Trophoblast cell (in vitro differentiated cells and primary cell): ENCODE measurements around the gene TUT1.

Experiments used
- DNase-seq, 2 donors: peaks; one replicate each; pipeline ENCODE4 v3.0.0-alpha.2; 2016
- H2AFZ ChIP-seq: 2 replicates; pipeline ENCODE4 v1.6.1; 2013; ENCODE audit warnings: low read length, moderate library complexity, mild to moderate bottlenecking; ENCODE audit not compliant: insufficient read depth, poor library complexity
- H2AK5ac ChIP-seq: 2 replicates; pipeline ENCODE4 v1.6.1; 2013; ENCODE audit warnings: mild to moderate bottlenecking, low read length
- H2BK120ac ChIP-seq: 2 replicates; pipeline ENCODE4 v1.6.1; 2013; ENCODE audit warnings: low read length, mild to moderate bottlenecking, moderate library complexity; ENCODE audit not compliant: insufficient read depth, poor library complexity
- H2BK12ac ChIP-seq: 2 replicates; pipeline ENCODE4 v1.6.1; 2013; ENCODE audit warnings: mild to moderate bottlenecking, low read length, moderate library complexity
- H2BK5ac ChIP-seq: 2 replicates; pipeline ENCODE4 v1.6.1; 2013; ENCODE audit warnings: low read length, low read depth, moderate library complexity, mild to moderate bottlenecking; ENCODE audit not compliant: poor library complexity
- H3K14ac ChIP-seq: 2 replicates; pipeline ENCODE4 v1.6.1; 2013; ENCODE audit warnings: mild to moderate bottlenecking, low read length
- H3K18ac ChIP-seq: 2 replicates; pipeline ENCODE4 v1.6.1; 2013; ENCODE audit warnings: mild to moderate bottlenecking, low read length
- H3K23ac ChIP-seq: 2 replicates; pipeline ENCODE4 v1.6.1; 2013; ENCODE audit warnings: low read length
- H3K27ac ChIP-seq: 2 replicates; pipeline ENCODE4 v1.5.1; 2013; ENCODE audit warnings: low read depth, mild to moderate bottlenecking, inconsistent platforms, low read length, moderate library complexity
- H3K27me3 ChIP-seq: 2 replicates; pipeline ENCODE4 v1.6.1; 2013; ENCODE audit warnings: inconsistent platforms, mild to moderate bottlenecking, low read length, moderate library complexity; ENCODE audit not compliant: insufficient read depth
- H3K36me3 ChIP-seq, 2 experiments: 1 replicate in 1 of 2; 2 replicates in 1 of 2; pipeline ENCODE4 v1.6.1; 2013; ENCODE audit warnings: low read length in 2 of 2, mild to moderate bottlenecking in 2 of 2, moderate library complexity in 1 of 2; ENCODE audit not compliant: insufficient read depth in 2 of 2, control insufficient read depth in 1 of 2
- H3K4ac ChIP-seq: 2 replicates; pipeline ENCODE4 v1.6.1; 2013; ENCODE audit warnings: low read depth, mild to moderate bottlenecking, low read length, moderate library complexity
- H3K4me1 ChIP-seq, 2 experiments: 1 replicate in 1 of 2; 2 replicates in 1 of 2; pipeline ENCODE4 v1.6.1; 2013; ENCODE audit warnings: low read length in 2 of 2, mild to moderate bottlenecking in 2 of 2, moderate library complexity in 1 of 2; ENCODE audit not compliant: insufficient read depth in 2 of 2, control insufficient read depth in 1 of 2
- H3K4me2 ChIP-seq: 2 replicates; pipeline ENCODE4 v1.6.1; 2013; ENCODE audit warnings: inconsistent platforms, mild to moderate bottlenecking, low read length, moderate library complexity
- H3K4me3 ChIP-seq: 2 replicates; pipeline ENCODE4 v1.5.1; 2013; ENCODE audit warnings: mild to moderate bottlenecking, low read depth, low read length, inconsistent platforms
- H3K79me1 ChIP-seq: one replicate; pipeline ENCODE4 v1.6.1; 2013; ENCODE audit warnings: low read length
- H3K79me2 ChIP-seq: 2 replicates; pipeline ENCODE4 v1.6.1; 2013; ENCODE audit warnings: low read length, mild to moderate bottlenecking; ENCODE audit not compliant: control insufficient read depth, insufficient read depth, poor library complexity
- H3K9ac ChIP-seq: 2 replicates; pipeline ENCODE4 v1.6.1; 2013; ENCODE audit warnings: mild to moderate bottlenecking, low read length
- H3K9me3 ChIP-seq: 2 replicates; pipeline ENCODE4 v1.6.1; 2013; ENCODE audit warnings: low read depth, mild to moderate bottlenecking, control low read depth, inconsistent platforms, low read length; ENCODE audit not compliant: insufficient read depth
- H4K12ac ChIP-seq: 2 replicates; pipeline ENCODE4 v1.6.1; 2013; ENCODE audit warnings: low read depth, mild to moderate bottlenecking, low read length, moderate library complexity
- H4K8ac ChIP-seq: 2 replicates; pipeline ENCODE4 v1.6.1; 2013; ENCODE audit warnings: low read depth, mild to moderate bottlenecking, low read length, moderate library complexity
- H4K91ac ChIP-seq: one replicate; pipeline ENCODE4 v1.6.1; 2013; ENCODE audit warnings: low read depth, mild to moderate bottlenecking, low read length, moderate library complexity
- WGBS: extraction: QIAGEN DNeasy Blood & Tissue Kit; methylation state at CpG from one replicate; pipeline ENCODE4 v1.1.7; 2013; ENCODE audit warnings: missing lambda C conversion rate; ENCODE audit not compliant: insufficient read length, insufficient coverage; ENCODE audit errors: extremely low coverage; 5-methylcytosine and 5-hydroxymethylcytosine counted together

Gene TUT1

GRCh38 chr11:62610814-62611704, 19.7 kb upstream of the TUT1 start:
- Histone ChIP-seq H2BK5ac (no peak overlapping the region), H2BK120ac (no peak overlapping the region), H3K36me3 (peaks cover 31 to 33% of the 10 kb centered on the region in 2 experiments), H2AK5ac (peak overlapping the region; percentile 78), H3K79me2 (peaks cover 9% of the 10 kb centered on the region), H3K4ac (peak overlapping the region; percentile 65), H4K12ac (peak overlapping the region; percentile 1), H3K4me1 (peaks cover 14 to 15% of the 10 kb centered on the region in 2 experiments), H3K23ac (no peak overlapping the region), H2BK12ac (no peak overlapping the region), H4K8ac (peak overlapping the region; percentile 2), H3K9ac (no peak overlapping the region), H3K79me1 (peaks cover 14% of the 10 kb centered on the region), H2AFZ (no peak overlapping the region), H3K14ac (peak overlapping the region; percentile 68), H4K91ac (no peak overlapping the region), H3K4me3 (peak overlapping the region; percentile 80), H3K27me3 (no peaks in the 10 kb centered on the region), H3K9me3 (peaks cover 2% of the 10 kb centered on the region), H3K4me2 (peak overlapping the region; percentile 93), H3K18ac (peak overlapping the region; percentile 58), H3K27ac (no peak overlapping the region)
- WGBS = no CpG with 5 or more reads among the region's 28 CpGs
- no peak for DNase-seq

- no peak overlapping the region for H4K12ac ChIP-seq
- peaks cover 33 to 36% of the 10 kb centered on the region in 2 experiments for H3K36me3 ChIP-seq
- no peak overlapping the region for H3K18ac ChIP-seq
- H3K9ac ChIP-seq = no peak overlapping the region
- H3K79me2 ChIP-seq = peaks cover 9% of the 10 kb centered on the region
- H3K9me3 ChIP-seq = peaks cover 2% of the 10 kb centered on the region
- no peak overlapping the region for H2BK5ac ChIP-seq
- no peak overlapping the region for H3K27ac ChIP-seq
- WGBS = no CpG with 5 or more reads among the region's 6 CpGs
- H4K8ac ChIP-seq = no peak overlapping the region
- H2AK5ac ChIP-seq = no peak overlapping the region
- no peak overlapping the region for H3K23ac ChIP-seq
- no peak overlapping the region for H2BK12ac ChIP-seq
- no peak overlapping the region for H3K4me3 ChIP-seq
- no peak overlapping the region for H3K4me2 ChIP-seq
- no peaks in the 10 kb centered on the region for H3K27me3 ChIP-seq
- no peak overlapping the region for H3K4ac ChIP-seq
- no peak overlapping the region for H3K14ac ChIP-seq
- H3K4me1 ChIP-seq = peaks cover 14 to 15% of the 10 kb centered on the region in 2 experiments
- peaks cover 14% of the 10 kb centered on the region for H3K79me1 ChIP-seq
- no peak for DNase-seq
- H4K91ac ChIP-seq = no peak overlapping the region
- H2BK120ac ChIP-seq = no peak overlapping the region
- H2AFZ ChIP-seq = no peak overlapping the region
Observed at GRCh38 chr11:62610403-62610802, 19.1 kb upstream of the TUT1 start.

- Histone ChIP-seq H3K9ac (no peak overlapping the region), H3K23ac (no peak overlapping the region), H3K18ac (no peak overlapping the region), H4K12ac (no peak overlapping the region), H3K4me3 (no peak overlapping the region), H3K79me1 (peaks cover 14% of the 10 kb centered on the region), H2BK120ac (no peak overlapping the region), H3K9me3 (no peaks in the 10 kb centered on the region), H3K4me2 (no peak overlapping the region), H4K91ac (no peak overlapping the region), H4K8ac (no peak overlapping the region), H3K4ac (no peak overlapping the region), H3K79me2 (peaks cover 9% of the 10 kb centered on the region), H3K27me3 (no peaks in the 10 kb centered on the region), H2BK5ac (no peak overlapping the region), H3K14ac (no peak overlapping the region), H3K36me3 (peaks cover 35 to 37% of the 10 kb centered on the region in 2 experiments), H2AFZ (no peak overlapping the region), H2BK12ac (no peak overlapping the region), H3K27ac (no peak overlapping the region), H3K4me1 (peaks cover 14 to 15% of the 10 kb centered on the region in 2 experiments), H2AK5ac (no peak overlapping the region)
- no peak for DNase-seq
- WGBS = no CpG with 5 or more reads among the region's 12 CpGs
Observed at GRCh38 chr11:62608776-62609175, 17.5 kb upstream of the TUT1 start.

DNA sequence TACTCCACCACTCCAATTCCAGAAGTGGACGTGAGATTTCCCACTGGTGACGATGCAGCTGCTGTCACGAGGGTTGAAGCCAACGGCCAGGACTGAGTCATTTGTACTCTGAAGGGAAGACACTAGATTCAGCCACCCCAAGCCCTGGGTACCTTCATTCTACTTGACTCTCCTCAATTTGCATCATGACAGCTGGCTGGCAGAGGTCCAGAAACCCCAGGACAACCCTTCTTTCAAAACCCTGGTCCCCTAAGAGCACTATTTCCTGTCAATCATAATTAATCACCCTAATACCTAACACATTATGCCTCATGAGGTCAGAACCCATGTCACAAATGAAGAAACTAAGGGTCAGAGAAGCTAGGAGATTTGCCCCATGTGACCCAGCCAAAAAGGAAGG, 16.4 kb upstream of the TUT1 start:
- Histone ChIP-seq H2AFZ (no peak overlapping the region), H4K91ac (no peak overlapping the region), H3K27ac (no peak overlapping the region), H3K79me1 (peaks cover 12% of the 10 kb centered on the region), H3K4me1 (peaks cover 13 to 15% of the 10 kb centered on the region in 2 experiments), H3K27me3 (no peaks in the 10 kb centered on the region), H3K79me2 (peaks cover 9% of the 10 kb centered on the region), H3K18ac (no peak overlapping the region), H2BK12ac (no peak overlapping the region), H3K4ac (no peak overlapping the region), H2BK5ac (no peak overlapping the region), H3K4me2 (no peak overlapping the region), H3K14ac (no peak overlapping the region), H3K9ac (no peak overlapping the region), H3K23ac (no peak overlapping the region), H2BK120ac (no peak overlapping the region), H3K4me3 (no peak overlapping the region), H2AK5ac (no peak overlapping the region), H3K9me3 (no peaks in the 10 kb centered on the region), H4K8ac (no peak overlapping the region), H3K36me3 (peaks cover 35 to 39% of the 10 kb centered on the region in 2 experiments), H4K12ac (no peak overlapping the region)
- no CpG with 5 or more reads among the region's 4 CpGs for WGBS
- DNase-seq = peak in 1 of 2 donors; percentile 10
